DMS153 treated with DMSO at 0.1 percent for 48 hours (cell line): ENCODE results near the gene ACSL5.
A peak's percentile ranks its signal among the peaks of the same experiment; 100 is the strongest.
"Not testable (repeated sequence)": the region's sequence is repeated elsewhere in the genome, so short reads cannot be mapped to it uniquely, and the experiment has no call there.

Experiments
- DNase-seq: peaks from one replicate; lab custom pipeline; 2025; ENCODE audit not compliant: unreplicated experiment; lab: John Stamatoyannopoulos, UW

ACSL5 gene

GRCh38 chr10:112406806-112407205 lies 32.9 kb downstream of the ACSL5 start:
- DNase-seq = not testable (repeated sequence)

- DNase-seq = no peak
Measured at GRCh38 chr10:112407696-112408095, 33.8 kb downstream of the ACSL5 start.

- no peak for DNase-seq
Measured at GRCh38 chr10:112409299-112409698, 35.4 kb downstream of the ACSL5 start.

- DNase-seq = no peak
Measured at GRCh38 chr10:112409755-112410154, 35.8 kb downstream of the ACSL5 start.

GRCh38 chr10:112412696-112413095 lies 38.8 kb downstream of the ACSL5 start:
- no peak for DNase-seq

GRCh38 chr10:112421731-112422130 lies 47.8 kb downstream of the ACSL5 start:
- no peak for DNase-seq

GRCh38 chr10:112424651-112425050 lies 50.7 kb downstream of the ACSL5 start:
- no peak for DNase-seq

GRCh38 chr10:112426111-112426510 lies 52.2 kb downstream of the ACSL5 start:
- no peak for DNase-seq

- DNase-seq = no peak
Measured at GRCh38 chr10:112429147-112429546, 55.2 kb downstream of the ACSL5 start.

- no peak for DNase-seq
Measured at GRCh38 chr10:112429654-112430230, 55.8 kb downstream of the ACSL5 start.

GRCh38 chr10:112433136-112433535 lies 59.2 kb downstream of the ACSL5 start:
- no peak for DNase-seq

GRCh38 chr10:112434988-112435619 lies 61.2 kb downstream of the ACSL5 start:
- DNase-seq = peak; percentile 11

GRCh38 chr10:112438356-112438755 lies 64.4 kb downstream of the ACSL5 start:
- no peak for DNase-seq

GRCh38 chr10:112441520-112441919 lies 67.6 kb downstream of the ACSL5 start:
- DNase-seq = no peak

- no peak for DNase-seq
Measured at GRCh38 chr10:112442063-112442462, 68.1 kb downstream of the ACSL5 start.

- no peak for DNase-seq
Measured at GRCh38 chr10:112446055-112446854, 72.3 kb downstream of the ACSL5 start.

- peak; percentile 88 for DNase-seq
Measured at GRCh38 chr10:112446855-112447619, 73.1 kb downstream of the ACSL5 start, which contains the start of the genes VTI1A and ZDHHC6. TSS of gene VTI1A (plus strand) at chr10:112447215. CDS start at chr10:112447374, 159 bp downstream. TSS of gene ZDHHC6 (minus strand) at chr10:112446914. CDS start at chr10:112445436, 1,478 bp downstream.

GRCh38 chr10:112447620-112447928 lies 73.7 kb downstream of the ACSL5 start:
- peak; percentile 2 for DNase-seq

- DNase-seq = no peak
Measured at GRCh38 chr10:112448888-112449287, 75.0 kb downstream of the ACSL5 start.

GRCh38 chr10:112454910-112455779 lies 81.2 kb downstream of the ACSL5 start:
- DNase-seq = no peak
